Prostate gland (tissue), 2 donors: ENCODE data around the gene DNPEP. TPM values are rescaled to one million over a fixed set of nuclear protein-coding genes. Genes with fewer than 3 reads are reported as not detected.

Experiments used
- DNase-seq: peaks from one replicate; pipeline ENCODE4 v3.0.0-alpha.2; 2019; ENCODE audit warnings: low spot score
- H3K27ac ChIP-seq, 2 donors: fragments of 200-600 bp; sonication (generic); 2 replicates each; pipeline ENCODE4 v1.5.1; 2017 to 2019
- H3K27me3 ChIP-seq: fragments of 200-600 bp; sonication (generic); replicated peaks from 2 replicates; pipeline ENCODE4 v1.5.1; 2019; ENCODE audit not compliant: insufficient read depth
- H3K36me3 ChIP-seq, 2 donors: fragments of 200-600 bp; sonication (generic); 1 replicate in 1 of 2; 2 replicates in 1 of 2; pipeline versions ENCODE4 v1.5.1 to v1.8.1; 2017 to 2019
- H3K4me1 ChIP-seq: fragments of 200-600 bp; sonication (generic); replicated peaks from 2 replicates; pipeline ENCODE4 v1.5.1; 2019
- H3K4me3 ChIP-seq, 2 donors: fragments of 200-600 bp; sonication (generic); 2 replicates each; pipeline ENCODE4 v1.5.1; 2017 to 2019
- H3K9me3 ChIP-seq: fragments of 200-600 bp; sonication (generic); 2 replicates; pipeline ENCODE4 v1.5.1; 2017
- CTCF ChIP-seq, 4 experiments: fragments of 200-600 bp in 2 of 4; fragments of 450-650 bp in 2 of 4; sonication (generic) in 2 of 4; IDR thresholded peaks; 1 replicate in 3 of 4; 2 replicates in 1 of 4; pipeline ENCODE4 v1.5.1; 2016 to 2019; ENCODE audit warnings: antibody characterized with exemption in 4 of 4, mild to moderate bottlenecking in 2 of 4, moderate library complexity in 2 of 4
- POLR2A ChIP-seq: fragments of 450-650 bp; IDR thresholded peaks from one replicate; pipeline ENCODE4 v1.6.1; 2016; ENCODE audit warnings: antibody characterized with exemption, mild to moderate bottlenecking
- POLR2AphosphoS5 ChIP-seq: sonication (generic); formaldehyde crosslinking; IDR thresholded peaks from one replicate; pipeline ENCODE4 v1.6.1; 2017; ENCODE audit warnings: antibody characterized with exemption
- WGBS: methylation state at CpG from one replicate; pipeline ENCODE4 v1.1.5; 2018; 5-methylcytosine and 5-hydroxymethylcytosine counted together
- intact Hi-C: fragments of 100-400 bp; cut with DNase I; formaldehyde crosslinking; loops from one replicate; pipeline ENCODE4 v1.14.2; 2022
- total RNA-seq, 2 donors: library from RNA; depleted of rRNA; stranded (reverse); fragments of >200 nt; gene quantifications; one replicate each; pipeline ENCODE4 v1.1.0, GENCODE V29; 2016

The DNPEP gene
- total RNA-seq, 2 donors from 2014 or later, result 54.1 to 82.4 TPM

- Histone ChIP-seq H3K9me3 (no peaks in the 10 kb centered on the region), H3K27ac (no peak overlapping the region), H3K27me3 (no peaks in the 10 kb centered on the region), H3K36me3 (peaks cover 0 to 16% of the 10 kb centered on the region in 2 donors), H3K4me1 (no peaks in the 10 kb centered on the region), H3K4me3 (no peak overlapping the region)
- 89% methylated on average over 13 of the region's 13 CpGs for WGBS
- TF ChIP-seq CTCF (IDR thresholded peaks at IDR 0.05) (no peak), POLR2AphosphoS5 (no peak), POLR2A (no peak)
- intact Hi-C loops, result no loop called here
- no peak for DNase-seq
These were observed 9.4 kb downstream of the DNPEP start for GRCh38 chr2:219378163-219378851.

- Histone ChIP-seq H3K36me3 (peaks cover 0 to 8% of the 10 kb centered on the region in 2 donors), H3K27ac (no peak overlapping the region), H3K27me3 (no peaks in the 10 kb centered on the region), H3K4me3 (no peak overlapping the region), H3K9me3 (no peaks in the 10 kb centered on the region), H3K4me1 (no peaks in the 10 kb centered on the region)
- TF ChIP-seq POLR2AphosphoS5, result no peak
- TF ChIP-seq CTCF (IDR thresholded peaks at IDR 0.05), result no peak
- TF ChIP-seq POLR2A, result no peak
- DNase-seq, result peak; percentile 50
- 21% methylated on average over 2 of the region's 2 CpGs for WGBS
- intact Hi-C loops, result no loop called here
These were observed 18.3 kb downstream of the DNPEP start for GRCh38 chr2:219369447-219369861.

GRCh38 chr2:219368690-219369191 lies 19.0 kb downstream of the DNPEP start:
- peak; percentile 37 for DNase-seq

GRCh38 chr2:219362524-219363164 lies 25.1 kb downstream of the DNPEP start:
- Histone ChIP-seq H3K27ac (no peak overlapping the region), H3K9me3 (no peaks in the 10 kb centered on the region), H3K36me3 (no peaks in the 10 kb centered on the region), H3K4me1 (no peaks in the 10 kb centered on the region), H3K27me3 (peaks cover 11% of the 10 kb centered on the region), H3K4me3 (no peak overlapping the region)
- TF ChIP-seq CTCF (IDR thresholded peaks at IDR 0.05), result no peak
- no peak for TF ChIP-seq POLR2AphosphoS5
- TF ChIP-seq POLR2A, result no peak
- intact Hi-C loops, result no loop called here
- no peak for DNase-seq
- 42% methylated on average over 3 of the region's 3 CpGs for WGBS

More at GRCh38 chr2:219368690-219369191, 19.0 kb downstream of the DNPEP start:
- WGBS, result 9% methylated on average over 3 of the region's 3 CpGs
- Histone ChIP-seq H3K27me3 (no peaks in the 10 kb centered on the region), H3K9me3 (no peaks in the 10 kb centered on the region), H3K36me3 (peaks cover 0 to under 1% of the 10 kb centered on the region in 2 donors), H3K4me3 (no peak overlapping the region), H3K4me1 (no peaks in the 10 kb centered on the region), H3K27ac (peak overlapping the region; percentile 8 to 55)
- TF ChIP-seq POLR2A (no peak), POLR2AphosphoS5 (peak; percentile 36)
- intact Hi-C loops, result no loop called here

GRCh38 chr2:219362072-219362471 lies 25.6 kb downstream of the DNPEP start:
- no peaks in the 10 kb centered on the region for H3K9me3 ChIP-seq
- no peaks in the 10 kb centered on the region for H3K4me1 ChIP-seq
- intact Hi-C loops, result no loop called here
- TF ChIP-seq POLR2A, result no peak
- no peak for TF ChIP-seq CTCF (IDR thresholded peaks at IDR 0.05)
- TF ChIP-seq POLR2AphosphoS5, result no peak
- no peak overlapping the region for H3K27ac ChIP-seq
- DNase-seq, result no peak
- H3K27me3 ChIP-seq, result peaks cover 11% of the 10 kb centered on the region
- 93% methylated on average over 5 of the region's 5 CpGs for WGBS
- H3K36me3 ChIP-seq, result no peaks in the 10 kb centered on the region
- no peak overlapping the region for H3K4me3 ChIP-seq
